Activated CD4-positive, alpha-beta T cell treated with anti-CD3 and anti-CD28 coated beads for 48 hours (primary cell): ENCODE measurements around the gene HOXA6.

Source experiments
- DNase-seq: peaks from one replicate; pipeline ENCODE4 v3.0.0-alpha.2; 2020

HOXA6 gene

DNA sequence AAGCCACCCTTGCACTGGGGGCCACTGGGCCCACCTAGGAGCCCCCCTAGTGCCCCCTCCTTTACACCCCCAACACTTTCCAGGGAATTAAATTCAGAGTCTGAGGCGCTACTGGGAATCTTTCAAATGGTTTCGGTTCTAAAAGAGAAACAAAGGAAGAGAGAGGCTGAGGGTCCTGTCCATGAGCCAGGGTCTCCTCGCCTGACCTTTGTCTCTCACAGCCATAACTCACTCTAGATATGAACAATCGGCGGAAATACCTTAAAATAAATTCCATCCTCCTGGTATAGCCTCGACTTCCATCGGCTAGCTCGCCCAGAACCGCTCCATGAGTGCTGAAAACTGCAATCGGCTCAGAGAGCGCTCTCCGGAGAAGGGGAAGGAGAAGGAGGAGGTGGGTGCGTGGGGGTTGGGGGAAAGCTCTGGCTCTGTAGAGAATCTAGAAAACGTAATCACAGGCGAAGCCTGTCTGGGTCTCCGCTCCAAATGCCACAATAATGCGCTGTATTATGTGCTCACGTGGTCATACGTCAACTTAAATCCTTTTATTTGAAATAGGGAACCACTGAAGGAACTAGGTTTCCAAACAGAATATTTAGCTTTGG is 29.6 kb downstream of the HOXA6 start:
- no peak for DNase-seq

DNA sequence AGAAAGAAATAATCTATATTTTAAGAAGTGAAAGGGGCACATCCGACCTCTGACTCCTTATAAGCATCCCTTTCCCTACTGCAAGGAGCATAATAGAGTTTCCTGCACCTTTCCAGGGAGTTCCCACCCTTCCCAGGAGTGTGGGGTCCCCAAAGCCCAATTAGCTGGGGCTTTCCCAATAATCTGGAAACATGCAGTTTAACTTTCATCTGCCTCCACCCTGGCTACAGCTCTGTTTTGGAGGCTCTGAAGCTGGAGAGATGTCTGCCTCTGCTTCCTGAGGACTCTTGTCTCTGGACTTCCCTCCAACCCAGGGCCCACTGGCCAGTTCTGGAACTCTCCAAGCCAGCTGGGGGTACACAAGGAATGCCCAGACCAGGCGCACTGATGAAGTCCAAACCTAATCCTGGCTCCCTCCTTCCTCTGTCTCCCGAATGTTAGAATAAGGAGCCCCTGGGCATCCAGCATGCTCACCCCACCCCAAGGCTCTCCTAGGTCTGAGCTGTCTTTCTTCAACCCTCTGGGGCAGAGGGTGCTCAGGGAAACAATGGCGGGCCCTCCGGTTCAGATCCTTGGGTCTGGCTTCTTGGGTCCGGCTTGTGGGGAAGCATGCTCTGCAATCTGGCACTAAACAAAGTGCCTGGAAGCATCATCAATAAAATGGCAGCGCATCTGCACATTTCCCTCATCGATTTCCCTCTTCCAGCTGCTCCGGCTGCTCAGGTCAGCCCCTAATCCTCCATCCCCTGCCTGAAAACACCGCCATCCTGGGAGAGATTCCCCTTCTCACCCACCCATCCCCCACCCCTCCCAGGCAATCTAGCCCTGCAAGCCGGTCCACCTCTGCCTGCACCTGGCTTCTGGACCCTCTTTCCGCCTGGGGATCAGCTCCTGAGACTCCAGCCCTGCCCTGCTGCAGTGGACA is 30.4 kb downstream of the HOXA6 start:
- DNase-seq = no peak

DNA sequence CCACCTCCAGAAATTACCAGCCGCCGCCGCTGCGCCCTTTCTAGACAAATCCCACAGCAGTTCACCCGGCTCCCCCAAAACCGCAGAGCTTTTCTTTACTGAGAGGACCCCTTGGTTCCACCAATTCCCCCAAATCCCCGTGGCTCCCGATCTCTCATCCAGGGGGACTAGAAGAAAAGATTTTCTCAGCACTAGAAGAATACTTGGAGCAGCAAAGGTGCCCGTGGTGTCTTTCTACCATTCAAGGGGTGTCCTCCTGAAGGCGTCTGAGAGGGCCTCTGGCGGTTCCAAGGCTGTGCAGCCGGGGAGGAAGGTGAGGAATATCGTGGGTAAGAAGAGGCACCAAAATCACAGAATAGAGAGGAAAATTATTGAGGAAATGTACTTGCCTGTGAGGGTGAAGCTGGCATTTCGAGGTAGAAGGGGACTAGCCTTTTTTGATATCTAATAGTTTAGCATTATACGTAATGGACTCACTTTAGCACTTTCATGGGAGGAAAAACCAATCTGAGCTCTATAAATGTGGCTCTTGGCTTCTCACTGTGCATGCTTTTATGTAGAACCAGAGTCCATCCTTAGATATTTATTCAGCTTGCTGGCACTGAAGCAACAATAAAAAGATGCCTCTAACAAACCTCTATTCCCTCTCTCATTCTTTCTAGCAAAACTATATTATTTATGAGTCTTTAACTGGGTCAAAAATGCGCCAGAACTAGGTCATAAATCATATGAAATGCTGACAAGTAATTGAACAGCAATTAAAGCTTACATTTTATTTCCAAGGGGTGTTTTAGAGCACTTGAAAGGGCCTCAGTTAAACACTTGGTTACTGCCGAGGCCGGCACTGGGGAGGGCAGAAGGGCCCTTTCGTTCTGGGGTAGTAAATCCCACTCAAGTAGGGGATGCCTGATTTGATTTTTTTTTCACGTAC is 31.3 kb downstream of the HOXA6 start:
- DNase-seq = no peak

DNA sequence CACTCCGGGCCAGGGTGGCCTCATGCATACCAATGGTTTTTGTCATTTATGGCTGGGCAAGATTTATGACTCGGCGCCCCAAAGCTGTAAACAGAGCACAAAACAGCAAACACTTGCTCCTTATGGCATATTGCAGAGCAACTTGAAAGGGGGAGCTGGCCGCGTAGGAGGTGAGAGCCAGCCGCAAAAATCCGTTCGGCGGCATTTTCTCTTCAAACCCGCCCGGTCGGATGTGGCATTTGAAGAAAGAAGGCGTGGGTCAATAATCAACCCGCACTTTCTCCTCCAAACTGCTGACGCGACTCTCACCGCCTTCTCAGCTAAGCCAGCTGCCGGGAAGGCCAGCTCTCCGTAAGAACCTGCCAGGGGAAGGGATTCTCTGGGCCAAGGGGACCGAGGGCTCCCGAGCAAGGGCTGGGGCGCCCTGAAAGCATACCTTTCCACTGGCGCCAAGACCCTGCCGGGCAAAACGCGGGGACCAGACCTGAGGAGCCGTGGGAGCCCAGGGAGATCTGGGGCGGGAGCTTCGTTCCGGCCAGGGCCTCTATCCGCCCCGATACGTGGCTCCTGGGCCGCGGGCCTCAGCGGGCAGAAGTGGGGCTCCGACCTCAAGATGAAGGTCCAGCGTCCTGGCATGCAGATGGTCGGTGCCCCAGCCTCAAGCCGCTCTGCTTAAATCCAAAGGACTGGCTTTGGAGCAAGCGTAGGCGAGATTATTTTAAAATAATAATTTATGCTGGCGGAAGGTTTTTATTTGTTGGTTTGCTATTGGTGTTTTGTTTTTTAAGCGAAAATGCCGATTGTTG is 32.1 kb downstream of the HOXA6 start:
- DNase-seq = no peak

DNA sequence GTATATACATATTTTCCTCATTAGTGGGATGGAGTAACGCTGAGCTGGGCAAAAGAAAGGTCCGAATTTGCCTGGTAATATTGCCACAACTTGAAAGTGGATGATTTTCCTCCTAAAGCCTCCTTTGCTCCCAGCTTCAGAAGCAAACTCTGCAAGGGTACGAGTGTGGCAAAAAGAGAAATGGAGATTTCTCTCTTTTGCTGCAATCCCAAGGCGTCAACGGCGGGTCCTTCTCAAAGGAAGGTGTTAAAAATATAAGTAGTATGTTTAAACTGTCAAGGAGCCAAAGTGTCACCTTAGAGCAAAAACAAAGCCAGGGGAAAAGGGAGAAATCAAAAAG is 32.7 kb downstream of the HOXA6 start:
- DNase-seq = no peak

DNA sequence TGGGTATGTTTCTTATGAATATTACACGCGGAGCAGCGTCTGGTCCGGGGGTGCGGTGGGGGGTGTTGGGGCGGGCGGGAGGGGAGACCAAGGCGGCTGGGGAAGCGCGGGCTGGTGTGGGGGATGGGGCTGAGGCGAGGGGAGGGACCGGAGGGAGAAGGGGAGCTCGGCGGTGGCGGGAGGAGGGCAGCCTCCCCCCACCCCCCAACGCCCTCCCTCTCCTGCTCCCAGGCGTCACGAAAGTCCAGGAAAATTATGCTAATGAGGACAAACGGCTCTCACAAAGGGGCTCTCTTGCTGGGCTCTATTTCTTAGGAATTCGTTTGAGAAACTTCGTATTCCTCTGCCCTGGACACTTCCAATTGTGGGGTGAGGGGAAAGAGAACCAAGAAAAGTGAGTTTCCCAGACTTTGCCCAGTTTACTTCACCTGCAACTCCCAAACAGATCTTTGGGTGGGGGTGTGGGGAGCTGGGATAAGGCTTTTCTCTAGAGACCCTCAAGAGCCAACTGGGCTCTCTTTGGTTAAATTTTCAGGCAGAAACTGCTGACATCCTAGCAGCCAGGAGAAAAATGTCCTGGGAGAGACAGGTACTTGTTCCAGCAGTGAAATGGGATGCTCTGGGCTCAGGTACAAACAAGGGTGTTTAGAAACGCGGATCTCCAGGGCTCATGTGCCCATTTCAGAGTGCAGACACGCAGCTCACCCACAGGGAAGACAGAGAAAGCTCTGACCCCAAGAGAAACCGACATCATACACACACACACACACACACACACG is 33.4 kb downstream of the HOXA6 start:
- DNase-seq = no peak

DNA sequence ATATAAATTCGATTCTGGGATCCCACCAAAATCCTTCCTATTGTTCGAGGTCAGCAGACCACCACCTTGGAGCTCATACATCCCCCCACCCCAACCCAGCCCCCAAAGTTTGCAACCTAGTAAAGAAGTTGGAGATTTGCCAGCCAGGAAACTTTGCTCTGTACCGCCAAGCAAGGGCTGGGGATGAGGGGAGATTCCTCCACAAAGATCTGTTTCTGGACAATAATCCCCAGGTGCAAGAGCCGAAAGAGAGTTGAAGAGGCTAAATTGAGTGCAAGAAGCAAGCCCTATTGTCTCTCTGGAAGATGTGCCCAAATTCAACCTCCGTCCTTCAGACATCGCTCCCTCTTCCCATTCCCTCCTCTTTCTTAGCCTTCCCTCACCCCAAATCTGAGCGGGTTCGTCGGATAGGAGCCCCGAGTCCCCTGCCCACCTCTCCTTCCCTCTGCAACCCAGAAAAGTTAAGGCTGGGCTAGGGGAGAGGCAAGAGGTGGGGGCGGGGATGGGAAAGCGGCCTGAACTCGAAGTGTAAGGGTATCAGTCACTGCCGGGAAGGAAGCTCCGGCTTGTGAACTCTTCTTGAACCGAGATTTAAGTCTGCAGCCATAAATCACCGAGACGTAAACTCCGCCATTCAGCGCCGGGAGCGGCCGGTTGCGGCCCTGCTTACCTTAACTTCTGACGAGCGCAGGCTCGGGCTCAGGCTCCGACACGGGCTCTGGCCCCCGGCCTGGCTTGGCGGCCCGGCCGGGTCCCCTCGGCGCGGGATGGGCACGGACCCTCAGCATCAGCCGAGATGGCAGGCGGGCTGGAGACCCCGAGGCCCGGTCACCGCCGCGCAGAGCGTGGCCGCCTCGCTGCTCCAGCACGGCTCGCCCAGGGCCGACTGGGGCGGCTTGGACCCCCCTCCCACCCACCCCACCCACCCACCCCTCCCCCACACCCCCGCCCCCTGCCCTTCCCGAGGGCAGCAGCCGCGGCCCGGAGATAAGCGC is 34.3 kb downstream of the HOXA6 start:
- DNase-seq = no peak

DNA sequence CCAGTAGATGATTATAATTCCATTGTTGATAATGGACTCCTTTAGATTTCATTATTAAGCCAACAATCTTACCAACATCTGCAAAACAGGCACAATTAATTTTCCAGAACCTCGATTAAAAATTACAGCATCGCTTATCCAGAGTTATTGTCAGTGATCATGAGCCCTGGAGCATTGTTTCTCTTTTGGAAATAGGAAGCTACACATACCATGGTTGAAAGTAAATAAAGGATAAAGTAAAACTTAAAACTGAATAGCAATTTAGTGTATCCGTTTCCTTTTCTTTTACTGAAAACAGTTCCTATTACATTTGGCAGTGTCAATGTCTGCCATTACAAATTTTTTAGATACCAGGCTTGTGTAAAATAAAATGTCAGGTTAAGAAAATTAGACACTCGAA is 35.2 kb downstream of the HOXA6 start:
- DNase-seq = no peak

DNA sequence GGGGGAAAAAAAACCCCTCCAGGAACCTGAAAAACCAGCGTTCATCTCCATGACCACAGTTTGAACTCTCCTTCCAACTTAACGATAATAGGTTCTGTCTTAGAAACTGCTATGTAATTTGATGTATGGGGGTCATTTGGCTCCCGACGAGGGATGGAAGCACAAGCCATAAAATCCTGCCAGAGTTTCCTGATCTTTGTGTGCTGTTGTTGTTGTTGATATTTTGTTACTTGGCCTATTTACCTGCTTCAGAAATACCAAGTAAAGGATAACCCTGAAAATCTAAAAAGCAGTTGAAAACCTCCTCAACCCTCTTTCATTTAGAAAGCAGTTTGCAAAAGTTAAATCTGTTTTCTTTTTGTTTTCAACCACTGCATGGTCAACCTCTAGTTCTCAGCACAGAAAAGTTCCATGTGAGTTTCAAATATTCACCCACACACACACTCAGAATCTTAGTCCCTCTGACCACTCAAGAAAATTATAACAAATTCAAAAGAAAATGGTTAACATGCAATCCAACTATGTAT is 35.8 kb downstream of the HOXA6 start:
- DNase-seq = no peak

DNA sequence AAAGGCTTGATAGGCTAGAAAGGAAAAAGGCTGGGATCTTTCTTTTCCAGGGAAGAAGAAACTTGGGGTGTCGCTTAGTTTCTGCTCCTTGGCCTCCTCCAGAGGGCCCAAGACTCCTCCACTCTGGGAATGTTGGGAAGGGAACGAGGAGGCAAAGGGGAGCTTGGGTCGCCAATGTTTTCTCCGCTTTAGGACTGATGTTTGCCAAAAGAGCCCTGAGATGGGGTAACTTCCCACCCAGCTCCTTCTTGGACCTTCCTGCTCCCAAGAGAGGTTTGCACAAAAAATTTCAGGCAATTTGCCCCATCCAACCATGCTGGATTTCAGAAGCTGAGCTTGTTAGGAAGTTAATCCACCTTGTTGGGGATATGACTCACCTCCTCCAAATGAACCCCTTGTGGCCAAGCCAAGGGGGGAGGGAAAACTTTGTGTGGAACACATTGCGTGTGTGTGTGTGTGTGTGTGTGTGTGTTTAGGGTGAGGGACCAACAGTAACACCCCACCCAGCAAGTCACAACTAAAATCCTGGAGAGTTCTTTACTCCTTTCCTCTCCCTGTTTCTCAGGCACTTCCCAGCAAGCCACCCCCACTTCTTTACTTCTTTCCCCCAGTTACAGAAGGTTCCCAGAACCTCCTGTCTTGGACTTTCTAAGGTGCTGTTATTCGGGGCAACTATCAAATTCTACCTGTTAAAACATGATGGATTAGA is 36.4 kb downstream of the HOXA6 start:
- DNase-seq = no peak

DNA sequence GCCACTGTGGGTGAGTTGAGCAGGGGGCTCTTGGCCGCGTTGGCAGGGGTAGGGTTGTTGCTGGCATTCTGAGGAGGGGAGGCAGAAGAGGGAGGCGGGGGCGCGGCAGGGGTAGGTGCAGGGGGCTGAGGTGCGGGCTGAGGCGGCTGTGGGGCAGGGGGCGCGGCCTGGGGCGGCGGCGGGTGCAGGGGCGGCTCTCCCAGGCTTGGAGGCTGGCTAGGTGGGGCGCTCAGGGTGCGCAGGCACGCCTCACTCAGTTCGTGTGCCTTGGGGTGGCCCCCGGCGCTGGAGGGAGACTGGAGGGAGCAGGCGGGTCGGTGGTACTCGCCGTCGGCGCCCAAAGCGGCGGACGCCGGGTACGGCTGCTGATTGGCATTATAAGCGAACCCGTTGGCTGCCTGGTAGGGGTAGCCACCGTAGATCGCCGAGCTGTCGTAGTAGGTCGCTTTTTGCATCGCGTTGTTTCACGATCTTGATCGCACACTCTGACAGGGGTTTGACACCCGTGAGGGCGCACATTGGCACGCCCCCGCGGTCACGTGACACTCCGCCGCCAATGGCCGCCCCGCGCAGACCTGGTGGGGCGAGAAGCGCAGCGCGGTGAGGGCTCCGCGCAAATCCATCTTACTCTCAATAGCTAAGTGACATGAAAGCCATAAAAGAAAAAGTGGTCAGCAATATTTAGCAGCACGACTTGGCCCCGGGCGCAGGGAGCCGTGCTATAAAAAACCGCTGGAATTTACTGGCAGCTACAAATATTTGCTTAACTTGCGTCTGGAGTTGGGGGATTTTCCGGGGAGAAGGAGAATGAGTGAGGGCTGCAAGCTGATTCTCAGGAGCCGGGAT is 37.2 kb downstream of the HOXA6 start:
- DNase-seq = no peak

DNA sequence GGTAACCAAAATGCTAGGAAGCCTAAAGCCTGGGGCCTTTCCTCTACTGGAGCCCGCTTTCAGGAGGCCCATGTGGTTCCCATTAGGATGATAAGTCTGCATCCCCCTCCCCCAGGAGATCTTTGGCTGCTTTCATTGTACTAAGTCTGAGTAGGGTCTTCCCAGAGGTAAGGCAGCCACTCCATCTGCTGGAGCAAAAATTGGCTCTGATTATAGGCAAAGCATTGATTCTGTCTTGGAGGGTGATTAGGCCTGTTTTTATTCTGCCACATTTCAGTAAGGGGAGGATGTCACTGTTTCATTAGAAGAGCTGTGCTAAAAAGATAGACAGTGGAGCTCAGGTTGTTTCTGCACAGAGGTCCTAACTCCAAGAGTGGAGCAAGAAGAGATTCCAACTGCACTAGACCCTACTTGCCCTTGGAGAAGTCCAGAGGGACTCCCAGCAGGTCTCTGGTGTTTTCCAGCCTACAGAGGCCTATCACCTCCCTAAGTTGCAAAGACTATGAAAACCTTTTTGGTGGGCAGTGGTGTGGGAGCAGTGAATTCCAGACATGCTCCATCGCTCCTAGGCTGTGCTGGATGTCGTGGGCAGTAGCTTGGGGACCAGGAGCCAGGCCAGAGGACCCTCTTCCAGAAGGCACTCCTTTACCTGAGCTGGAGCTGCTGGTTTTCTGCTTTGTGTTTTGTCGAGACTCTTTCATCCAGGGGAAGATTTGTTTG is 37.9 kb downstream of the HOXA6 start:
- DNase-seq = no peak

DNA sequence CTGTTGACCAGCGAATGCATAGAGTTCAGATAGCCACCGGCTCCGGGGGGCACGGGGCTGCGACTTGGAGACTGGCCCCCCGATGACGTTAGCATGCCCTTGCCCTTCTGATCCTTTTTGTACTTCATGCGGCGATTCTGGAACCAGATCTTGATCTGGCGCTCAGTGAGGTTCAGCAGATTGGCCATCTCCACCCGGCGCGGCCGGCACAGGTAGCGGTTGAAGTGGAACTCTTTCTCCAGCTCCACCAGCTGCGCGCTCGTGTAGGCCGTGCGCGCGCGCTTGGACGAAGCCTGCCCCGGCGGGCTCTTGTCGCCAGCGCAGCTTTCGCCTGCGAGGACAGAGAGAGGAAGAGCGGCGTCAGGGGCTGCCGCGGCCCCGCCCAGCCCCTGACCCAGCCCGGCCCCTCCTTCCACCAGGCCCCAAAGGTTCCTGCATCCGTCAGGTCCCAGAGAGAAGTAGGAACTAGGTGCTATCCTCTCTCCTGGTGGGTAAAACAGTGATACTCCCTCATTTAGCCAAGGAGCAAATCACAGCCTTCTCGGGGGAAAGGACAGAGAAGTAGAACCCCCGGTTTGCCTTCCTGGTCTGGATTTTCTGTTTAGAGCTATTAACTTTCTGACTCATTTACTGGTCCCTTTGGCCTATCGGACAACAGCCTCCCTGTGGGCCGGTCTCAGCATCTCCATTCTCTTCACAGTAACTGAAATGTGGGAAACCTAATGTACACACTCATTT is 39.0 kb downstream of the HOXA6 start:
- no peak for DNase-seq

DNA sequence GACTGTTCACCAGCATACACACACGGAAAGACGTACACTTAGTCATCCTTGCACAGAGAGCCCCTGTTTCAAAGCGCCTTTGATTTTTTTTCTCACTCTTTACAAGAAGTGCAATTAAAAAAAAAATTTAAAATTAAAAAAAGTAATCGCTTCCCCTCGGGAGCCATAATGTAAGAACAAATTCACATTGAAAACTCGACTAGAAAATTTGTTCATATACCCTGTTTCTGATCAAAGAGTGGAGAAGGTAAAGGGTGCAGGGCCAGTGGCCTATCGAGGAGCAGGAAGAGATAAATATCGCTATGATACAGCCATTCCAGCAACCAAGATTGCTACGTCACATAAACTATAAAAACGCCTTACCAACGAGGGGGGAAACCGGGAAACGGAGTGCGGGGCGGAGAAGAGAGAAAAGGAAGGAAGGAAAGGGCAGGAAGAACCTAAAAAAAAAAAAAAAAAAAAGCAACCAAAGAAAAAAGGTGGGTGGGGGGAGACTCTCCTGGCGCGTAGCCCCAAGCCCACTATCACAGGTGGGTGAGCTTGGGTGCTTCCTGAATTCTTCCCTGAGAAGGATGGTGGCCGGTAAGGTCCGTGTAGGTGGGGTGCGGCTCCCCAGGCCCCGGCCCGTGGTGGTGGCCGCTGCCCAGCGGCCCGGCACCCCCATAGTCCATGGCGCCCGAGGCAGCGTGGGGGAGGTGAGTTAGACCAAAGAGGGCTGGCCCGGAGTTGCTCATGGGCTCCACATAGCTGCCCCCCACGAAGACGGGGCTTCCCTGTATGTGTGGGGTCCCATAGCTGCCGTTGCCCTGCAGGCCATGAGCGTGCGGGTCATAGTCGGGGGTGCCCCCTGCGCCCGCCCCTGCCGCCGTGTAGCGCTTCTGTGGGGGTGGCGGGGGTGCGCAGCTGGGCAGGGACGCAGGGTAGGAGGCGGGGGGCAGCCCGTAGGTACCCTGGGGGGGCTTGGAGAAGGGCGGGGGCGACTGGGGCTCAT is 39.9 kb downstream of the HOXA6 start:
- no peak for DNase-seq

DNA sequence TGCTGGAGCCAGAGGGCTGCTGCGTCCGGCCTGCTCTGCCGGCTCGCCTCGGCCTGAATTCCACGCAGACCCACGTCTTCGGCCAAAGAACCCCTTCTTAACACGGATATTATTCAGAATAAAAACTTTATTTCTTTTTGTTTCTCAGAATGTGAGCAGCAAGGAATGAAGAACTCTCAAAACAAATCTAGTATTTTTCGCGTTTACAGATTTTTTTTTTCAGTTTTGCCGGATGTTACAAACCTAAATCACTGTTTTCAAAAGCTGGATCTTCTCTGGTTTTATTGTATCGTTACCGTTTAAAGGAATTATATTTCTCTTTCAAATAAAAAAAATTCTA is 40.7 kb downstream of the HOXA6 start:
- no peak for DNase-seq
